ENCODE measurements around the gene CNTNAP4. TPM values are rescaled to one million over a fixed set of nuclear protein-coding genes. Genes with fewer than 3 reads are reported as not detected.

CNTNAP4 gene
- total RNA-seq: 1 to 10 TPM; 2.2 to 3.5 TPM
- 1.5 TPM for polyA plus RNA-seq (ENCODE audit: insufficient read depth, low read depth, low replicate concordance)
- long read RNA-seq, donor 1: 0 reads
- long read RNA-seq, donor 2: 0 reads

GRCh38 chr16:76276745-76277438 is at the start of gene CNTNAP4:
Gene CNTNAP4 (plus strand): TSS chr16:76277401. CDS start chr16:76277663, 262 bp downstream.
- intact Hi-C loops (cut with DNase I; ENCODE audit: low total_unique reads): no loop called here
- Histone ChIP-seq H3K27ac (no peak within 1 kb of the TSS), H3K36me3 (ENCODE audit: low read depth, missing control alignments) (no peaks in the 10 kb centered on the region), H3K9me3 (no peaks in the 10 kb centered on the region), H3K4me3 (peak within 1 kb of the TSS in 1 of 2 donors; percentile 23), H3K27me3 (no peaks in the 10 kb centered on the region), H3K4me1 (no peaks in the 10 kb centered on the region)
- 6% methylated on average over 16 of the region's 16 CpGs for WGBS, 2 donors
- peak; percentile 22 for DNase-seq
- no peak for TF ChIP-seq POLR2A (IDR thresholded peaks at IDR 0.05)
- no peak for TF ChIP-seq CTCF (IDR thresholded peaks at IDR 0.05)

GRCh38 chr16:76228546-76229146 is 48.6 kb upstream of the CNTNAP4 start:
- no peaks in the 10 kb centered on the region for H3K4me1 ChIP-seq
- TF ChIP-seq POLR2A (IDR thresholded peaks at IDR 0.05) (no peak), CTCF (IDR thresholded peaks at IDR 0.05) (no peak)
- H3K27me3 ChIP-seq: no peaks in the 10 kb centered on the region
- no peak for DNase-seq
- intact Hi-C loops (cut with DNase I; ENCODE audit: low total_unique reads): no loop called here
- H3K4me3 ChIP-seq: no peak overlapping the region
- no peaks in the 10 kb centered on the region for H3K9me3 ChIP-seq
- H3K36me3 ChIP-seq (ENCODE audit: low read depth, missing control alignments): no peaks in the 10 kb centered on the region
- 87 to 95% methylated on average over 2 of the region's 2 CpGs for WGBS, 2 donors
- no peak overlapping the region for H3K27ac ChIP-seq

- no peaks in the 10 kb centered on the region for H3K4me1 ChIP-seq
- no peaks in the 10 kb centered on the region for H3K9me3 ChIP-seq
- intact Hi-C loops (cut with DNase I; ENCODE audit: low total_unique reads): no loop called here
- no peak for TF ChIP-seq POLR2A (IDR thresholded peaks at IDR 0.05)
- no peak for TF ChIP-seq CTCF (IDR thresholded peaks at IDR 0.05)
- no peak overlapping the region for H3K27ac ChIP-seq
- H3K36me3 ChIP-seq (ENCODE audit: low read depth, missing control alignments): no peaks in the 10 kb centered on the region
- H3K4me3 ChIP-seq: no peak overlapping the region
- no peak for DNase-seq
- 73 to 78% methylated on average over 5 of the region's 5 CpGs for WGBS, 2 donors
- H3K27me3 ChIP-seq: no peaks in the 10 kb centered on the region
These were observed 44.5 kb upstream of the CNTNAP4 start for GRCh38 chr16:76232704-76233103.

- peak; percentile 23 for DNase-seq
- H3K27ac ChIP-seq: peak overlapping the region in 1 of 2 donors; percentile 67
- 80 to 91% methylated on average over 12 to 23 of the region's 23 CpGs for WGBS, 2 donors
- no peaks in the 10 kb centered on the region for H3K27me3 ChIP-seq
- peak overlapping the region; percentile 45 to 51 for H3K4me3 ChIP-seq
- H3K9me3 ChIP-seq: no peaks in the 10 kb centered on the region
- H3K4me1 ChIP-seq: no peaks in the 10 kb centered on the region
- H3K36me3 ChIP-seq (ENCODE audit: low read depth, missing control alignments): no peaks in the 10 kb centered on the region
- TF ChIP-seq CTCF (IDR thresholded peaks at IDR 0.05): no peak
- no peak for TF ChIP-seq POLR2A (IDR thresholded peaks at IDR 0.05)
- intact Hi-C loops (cut with DNase I; ENCODE audit: low total_unique reads): no loop called here
These were observed 42.2 kb upstream of the CNTNAP4 start for GRCh38 chr16:76235025-76235424.
